WI38 (cell line): ENCODE results near the gene PTPRG.

Source experiments
- H3K4me3 ChIP-seq: 2 replicates; pipeline ENCODE4 v1.5.1; 2011; ENCODE audit warnings: low read depth, mild to moderate bottlenecking, control low read depth, low read length
- CTCF ChIP-seq: IDR thresholded peaks from 2 replicates; pipeline ENCODE4 v1.5.1; 2012; ENCODE audit warnings: low read depth, mild to moderate bottlenecking, control low read depth, low read length

The PTPRG gene

GRCh38 chr3:62261736-62262135 is 700.4 kb downstream of the PTPRG start:
- H3K4me3 ChIP-seq = no peak overlapping the region
- no peak for TF ChIP-seq CTCF

DNA sequence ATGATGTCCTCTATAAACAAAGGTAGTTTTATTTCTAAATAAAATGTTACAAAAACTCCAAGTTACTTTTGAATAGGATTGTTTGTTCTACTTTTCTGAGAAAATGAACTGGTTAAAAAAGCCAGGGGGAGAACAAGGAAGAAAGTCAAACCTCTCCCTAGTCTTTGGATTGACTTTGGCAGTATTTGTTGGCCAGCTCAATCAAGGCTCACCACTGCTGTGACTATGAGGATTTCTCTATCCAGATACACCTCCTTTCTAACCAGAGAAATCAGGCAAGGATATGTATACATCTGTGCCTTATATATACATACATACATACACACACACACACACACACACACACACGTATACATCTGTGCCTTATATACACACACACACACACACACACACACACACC is 704.2 kb downstream of the PTPRG start:
- no peak overlapping the region for H3K4me3 ChIP-seq
- TF ChIP-seq CTCF = no peak

- no peak overlapping the region for H3K4me3 ChIP-seq
- TF ChIP-seq CTCF = no peak
Measured at GRCh38 chr3:62266668-62267283, 705.4 kb downstream of the PTPRG start.

DNA sequence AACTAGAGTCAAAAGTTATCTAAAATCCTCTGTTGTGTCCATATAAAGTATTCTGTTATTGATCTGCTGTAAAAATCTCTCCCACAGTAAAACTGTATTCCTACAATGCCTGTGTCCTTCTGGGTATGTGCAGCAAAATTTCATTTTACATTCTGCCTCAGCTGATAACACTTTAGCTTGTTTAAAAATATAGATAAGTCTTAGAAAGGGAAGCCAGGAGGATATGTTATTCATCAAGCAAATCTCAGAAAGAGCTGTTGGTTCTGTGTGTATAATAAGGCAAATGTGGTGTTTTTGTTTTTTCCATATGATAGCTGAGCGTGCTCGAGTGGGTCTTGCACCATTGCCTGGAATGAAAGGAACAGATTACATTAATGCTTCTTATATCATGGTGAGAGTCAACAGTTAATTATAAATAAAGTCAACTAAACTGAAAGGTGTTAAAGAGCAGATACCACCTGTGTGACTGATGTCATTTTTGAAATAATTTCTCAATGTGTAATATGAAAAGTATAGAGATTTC is 715.3 kb downstream of the PTPRG start:
- no peak for TF ChIP-seq CTCF
- no peak overlapping the region for H3K4me3 ChIP-seq

- no peak for TF ChIP-seq CTCF
- H3K4me3 ChIP-seq = no peak overlapping the region
Measured at GRCh38 chr3:62277450-62277849, 716.1 kb downstream of the PTPRG start.

GRCh38 chr3:62277986-62278385 is 716.6 kb downstream of the PTPRG start:
- no peak overlapping the region for H3K4me3 ChIP-seq
- TF ChIP-seq CTCF = no peak

DNA sequence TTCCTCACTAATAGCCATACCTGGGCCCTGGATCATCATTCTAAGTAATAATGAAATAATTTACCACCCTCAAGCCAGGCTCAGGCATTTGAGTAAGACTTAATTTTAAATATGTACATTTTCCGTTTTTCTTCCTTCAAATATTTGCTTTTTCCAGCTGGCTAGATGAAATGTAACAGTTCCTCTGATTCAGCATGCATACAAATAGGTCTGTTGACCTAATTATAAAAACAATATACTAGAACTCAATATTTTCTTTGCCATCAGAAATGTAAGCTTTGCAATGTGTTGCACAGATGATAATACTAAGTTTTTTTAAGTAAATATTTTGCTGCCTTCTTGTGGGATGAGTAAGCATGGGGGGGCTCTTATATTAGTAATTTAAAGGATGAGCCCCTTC is 720.4 kb downstream of the PTPRG start:
- TF ChIP-seq CTCF = no peak

More for the DNA sequence above, 720.4 kb downstream of the PTPRG start:
- no peak overlapping the region for H3K4me3 ChIP-seq
